ENCODE measurements around the gene XYLT2. TPM values are rescaled to one million over a fixed set of nuclear protein-coding genes. Genes with fewer than 3 reads are reported as not detected.

XYLT2 gene
- total RNA-seq, 2 donors from 2014 or later = 54.1 to 65.9 TPM

DNA sequence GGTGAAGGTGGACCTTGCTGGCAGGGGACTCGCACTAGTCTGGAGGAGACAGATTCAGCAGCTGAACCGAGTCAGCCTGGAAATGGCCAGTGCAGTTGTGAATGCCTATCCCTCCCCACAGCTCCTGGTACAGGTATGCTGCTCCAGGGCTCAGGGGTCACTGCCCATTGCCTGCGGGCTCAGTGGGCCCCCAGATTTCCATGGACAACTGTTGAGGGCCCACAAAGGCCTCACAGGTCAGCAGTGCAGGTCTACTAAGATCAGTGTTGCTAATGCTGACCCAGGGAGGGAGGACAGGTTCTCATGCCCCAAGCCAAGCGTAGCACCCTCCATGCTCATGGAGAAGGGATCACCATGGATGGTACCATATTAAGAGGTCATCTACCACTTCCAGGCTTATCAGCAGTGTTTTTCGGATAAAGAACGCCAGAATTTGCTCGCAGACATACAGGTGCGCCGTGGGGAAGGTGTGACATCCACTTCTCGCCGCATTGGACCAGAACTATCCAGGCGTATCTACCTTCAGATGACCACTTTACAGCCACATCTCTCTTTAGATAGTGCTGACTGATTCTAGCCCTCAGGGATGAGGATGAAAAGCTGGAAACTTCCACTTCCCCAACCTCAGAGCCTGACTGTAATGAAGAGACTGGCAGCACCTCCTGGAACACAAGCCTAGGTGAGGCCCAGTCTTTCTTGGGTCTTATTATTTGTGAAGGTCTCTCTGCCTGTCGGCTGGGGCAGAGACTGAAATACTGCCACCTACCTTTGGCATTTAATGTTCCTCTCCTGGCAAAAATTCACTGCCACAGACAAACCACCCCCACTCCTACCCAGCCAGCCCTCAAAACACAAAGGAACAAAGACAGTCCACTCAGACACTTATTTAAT, 34.7 kb downstream of the XYLT2 start:
- peaks cover 46% of the 10 kb centered on the region for H3K36me3 Mint-ChIP-seq (ENCODE audit: low read depth)
- no peak overlapping the region for H3K27ac Mint-ChIP-seq
- no peak overlapping the region for H3K4me3 Mint-ChIP-seq
- H3K27ac ChIP-seq (ENCODE audit: low read depth, low read length) = no peak overlapping the region
- H3K9me3 ChIP-seq (ENCODE audit: control insufficient read depth, low read length) = no peaks in the 10 kb centered on the region
- no peak overlapping the region for H3K9ac ChIP-seq (ENCODE audit: extremely low read depth, low read length, poor library complexity, severe bottlenecking)
- 90 to 95% methylated on average over 8 to 13 of the region's 13 CpGs for WGBS, 2 experiments (ENCODE audit: insufficient coverage in 1 of 2, insufficient read length in 1 of 2)
- H3K4me3 ChIP-seq (ENCODE audit: low read length) = no peak overlapping the region
- TF ChIP-seq, protein P1, sequence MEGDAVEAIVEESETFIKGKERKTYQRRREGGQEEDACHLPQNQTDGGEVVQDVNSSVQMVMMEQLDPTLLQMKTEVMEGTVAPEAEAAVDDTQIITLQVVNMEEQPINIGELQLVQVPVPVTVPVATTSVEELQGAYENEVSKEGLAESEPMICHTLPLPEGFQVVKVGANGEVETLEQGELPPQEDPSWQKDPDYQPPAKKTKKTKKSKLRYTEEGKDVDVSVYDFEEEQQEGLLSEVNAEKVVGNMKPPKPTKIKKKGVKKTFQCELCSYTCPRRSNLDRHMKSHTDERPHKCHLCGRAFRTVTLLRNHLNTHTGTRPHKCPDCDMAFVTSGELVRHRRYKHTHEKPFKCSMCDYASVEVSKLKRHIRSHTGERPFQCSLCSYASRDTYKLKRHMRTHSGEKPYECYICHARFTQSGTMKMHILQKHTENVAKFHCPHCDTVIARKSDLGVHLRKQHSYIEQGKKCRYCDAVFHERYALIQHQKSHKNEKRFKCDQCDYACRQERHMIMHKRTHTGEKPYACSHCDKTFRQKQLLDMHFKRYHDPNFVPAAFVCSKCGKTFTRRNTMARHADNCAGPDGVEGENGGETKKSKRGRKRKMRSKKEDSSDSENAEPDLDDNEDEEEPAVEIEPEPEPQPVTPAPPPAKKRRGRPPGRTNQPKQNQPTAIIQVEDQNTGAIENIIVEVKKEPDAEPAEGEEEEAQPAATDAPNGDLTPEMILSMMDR (conservative IDR thresholded peaks at IDR 0.05) = peak; percentile 42
- no peaks in the 10 kb centered on the region for H3K27me3 ChIP-seq (ENCODE audit: control insufficient read depth, insufficient read depth, low read length, poor library complexity, severe bottlenecking)
- H3K36me3 ChIP-seq (ENCODE audit: control insufficient read depth, insufficient read depth, low read length) = peaks cover 72% of the 10 kb centered on the region
- no peaks in the 10 kb centered on the region for H3K27me3 Mint-ChIP-seq (ENCODE audit: insufficient read depth)
- H3K4me1 ChIP-seq (ENCODE audit: control insufficient read depth, insufficient read depth, low read length) = peaks cover 5% of the 10 kb centered on the region
- no peak for DNase-seq
- peaks cover under 1% of the 10 kb centered on the region for H3K4me1 Mint-ChIP-seq
- H3K9me3 Mint-ChIP-seq = no peaks in the 10 kb centered on the region

- Mint-ChIP-seq H3K4me3 (no peak overlapping the region), H3K27me3 (ENCODE audit: insufficient read depth) (no peaks in the 10 kb centered on the region), H3K4me1 (no peaks in the 10 kb centered on the region), H3K9me3 (no peaks in the 10 kb centered on the region), H3K36me3 (ENCODE audit: low read depth) (peaks cover 46% of the 10 kb centered on the region), H3K27ac (no peak overlapping the region)
- no peak overlapping the region for H3K9ac ChIP-seq (ENCODE audit: extremely low read depth, low read length, poor library complexity, severe bottlenecking)
- no peaks in the 10 kb centered on the region for H3K27me3 ChIP-seq (ENCODE audit: control insufficient read depth, insufficient read depth, low read length, poor library complexity, severe bottlenecking)
- WGBS, 2 experiments (ENCODE audit: insufficient coverage in 1 of 2, insufficient read length in 1 of 2) = 95 to 96% methylated on average over 4 to 7 of the region's 7 CpGs
- TF ChIP-seq, protein P1 (conservative IDR thresholded peaks at IDR 0.05) = no peak
- no peaks in the 10 kb centered on the region for H3K4me1 ChIP-seq (ENCODE audit: control insufficient read depth, insufficient read depth, low read length)
- DNase-seq = no peak
- H3K36me3 ChIP-seq (ENCODE audit: control insufficient read depth, insufficient read depth, low read length) = peaks cover 74% of the 10 kb centered on the region
- H3K4me3 ChIP-seq (ENCODE audit: low read length) = no peak overlapping the region
- no peak overlapping the region for H3K27ac ChIP-seq (ENCODE audit: low read depth, low read length)
- H3K9me3 ChIP-seq (ENCODE audit: control insufficient read depth, low read length) = no peaks in the 10 kb centered on the region
These were observed 35.4 kb downstream of the XYLT2 start for GRCh38 chr17:50381260-50381815.

- Histone ChIP-seq H3K27me3 (ENCODE audit: control insufficient read depth, insufficient read depth, low read length, poor library complexity, severe bottlenecking) (no peaks in the 10 kb centered on the region), H3K36me3 (ENCODE audit: control insufficient read depth, insufficient read depth, low read length) (peaks cover 78% of the 10 kb centered on the region), H3K4me3 (ENCODE audit: low read length) (no peak overlapping the region), H3K27ac (ENCODE audit: low read depth, low read length) (no peak overlapping the region), H3K4me1 (ENCODE audit: control insufficient read depth, insufficient read depth, low read length) (no peaks in the 10 kb centered on the region), H3K9me3 (ENCODE audit: control insufficient read depth, low read length) (no peaks in the 10 kb centered on the region), H3K9ac (ENCODE audit: extremely low read depth, low read length, poor library complexity, severe bottlenecking) (no peak overlapping the region)
- Mint-ChIP-seq H3K4me3 (no peak overlapping the region), H3K27me3 (ENCODE audit: insufficient read depth) (no peaks in the 10 kb centered on the region), H3K9me3 (no peaks in the 10 kb centered on the region), H3K36me3 (ENCODE audit: low read depth) (peaks cover 52% of the 10 kb centered on the region), H3K4me1 (no peaks in the 10 kb centered on the region), H3K27ac (no peak overlapping the region)
- WGBS, 2 experiments (ENCODE audit: insufficient coverage in 1 of 2, insufficient read length in 1 of 2) = 95 to 96% methylated on average over 3 of the region's 3 CpGs
- no peak for DNase-seq
- TF ChIP-seq, protein P1 (conservative IDR thresholded peaks at IDR 0.05) = no peak
These were observed 36.0 kb downstream of the XYLT2 start for GRCh38 chr17:50381920-50382319.

All from endodermal cell (in vitro differentiated cells).